GM23248 (cell line): ENCODE results near the gene EDIL3.

Source experiments
- EZH2 ChIP-seq: fragments of 200-600 bp; sonication (generic); IDR thresholded peaks from 2 replicates; pipeline ENCODE4 v1.6.1; 2018; ENCODE audit warnings: antibody characterized with exemption, mild to moderate bottlenecking; ENCODE audit not compliant: insufficient read depth, poor library complexity, severe bottlenecking
- EZH2phosphoT487 ChIP-seq: fragments of 200-600 bp; sonication (generic); IDR thresholded peaks from 2 replicates; pipeline ENCODE4 v1.6.1; 2018; ENCODE audit warnings: antibody characterized with exemption, moderate library complexity, mild to moderate bottlenecking, low read depth; ENCODE audit not compliant: insufficient read depth

GRCh38 chr5:84301535-84301934, 83.1 kb downstream of the EDIL3 start:
- TF ChIP-seq EZH2 (no peak), EZH2phosphoT487 (no peak)
